HG03097 (cell line): ENCODE data around the gene ASIC2.

Experiments used
- ATAC-seq: cut with Tn5 transposase; IDR thresholded peaks from one replicate; pipeline ENCODE4 v1.9.1; 2021; ENCODE audit not compliant: unreplicated experiment, low FRiP score

The ASIC2 gene

GRCh38 chr17:33209671-33210070, 83.4 kb downstream of the ASIC2 start:
- no peak for ATAC-seq

DNA sequence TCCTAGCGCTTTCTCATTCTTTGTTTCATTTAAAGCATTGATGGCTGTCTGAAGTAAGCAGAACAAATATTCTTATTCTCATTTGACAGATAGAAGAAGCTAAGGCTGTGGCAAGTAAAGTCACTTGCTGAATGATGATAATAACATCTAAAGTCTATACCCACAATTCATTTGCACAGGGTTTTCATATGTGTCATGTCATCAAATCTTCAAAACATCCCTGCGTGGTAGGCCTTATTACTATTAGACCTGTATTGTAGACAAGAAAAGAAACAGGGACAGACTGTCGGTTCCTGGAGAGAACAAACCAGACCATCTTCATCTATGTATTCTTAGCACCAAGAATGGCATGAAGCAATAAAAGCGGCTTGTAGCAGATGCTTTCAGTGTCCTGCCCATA, 85.9 kb downstream of the ASIC2 start:
- ATAC-seq, result no peak

GRCh38 chr17:33205552-33205951, 87.5 kb downstream of the ASIC2 start:
- ATAC-seq, result no peak

DNA sequence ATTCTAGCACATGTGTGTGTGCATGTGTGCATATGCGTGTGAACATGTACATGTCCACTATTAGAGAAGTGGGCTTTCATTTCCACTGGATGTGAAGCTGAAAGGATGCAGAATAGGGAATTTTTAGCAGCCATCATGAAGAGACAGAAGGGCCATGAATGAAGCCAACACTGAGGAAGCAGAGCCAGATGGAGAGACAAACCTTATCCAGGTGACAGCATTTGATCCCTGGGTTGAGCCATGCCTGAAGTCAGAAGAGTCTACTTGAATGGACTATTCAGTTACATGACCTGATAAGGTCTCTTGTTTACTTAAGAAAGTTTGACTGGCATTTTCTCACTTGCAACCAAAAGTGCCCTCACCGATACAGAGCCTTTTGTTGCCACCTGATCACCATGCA, 88.4 kb downstream of the ASIC2 start:
- no peak for ATAC-seq

- no peak for ATAC-seq
Observed at GRCh38 chr17:33204156-33204555, 88.9 kb downstream of the ASIC2 start.

GRCh38 chr17:33202796-33203495, 90.1 kb downstream of the ASIC2 start:
- ATAC-seq, result no peak

DNA sequence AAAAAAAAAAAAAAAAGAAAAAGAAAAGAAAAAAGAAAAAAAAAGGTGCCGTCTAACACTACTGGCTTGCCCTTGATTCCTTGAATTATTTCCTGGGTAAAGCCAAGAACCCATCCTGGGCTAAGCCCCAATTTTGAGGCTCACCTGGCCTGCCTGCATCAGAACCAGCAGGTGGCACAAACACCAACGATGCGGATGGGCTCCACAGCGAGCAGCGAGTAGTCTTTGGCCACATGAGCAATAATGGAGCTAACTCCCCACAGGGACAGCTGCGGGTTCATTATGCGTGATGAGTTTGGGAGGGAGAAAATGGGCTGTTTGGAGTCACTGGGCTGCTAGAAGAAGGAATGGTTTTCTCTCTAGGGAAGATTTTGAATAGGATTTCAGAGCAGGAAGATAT, 91.1 kb downstream of the ASIC2 start:
- no peak for ATAC-seq

GRCh38 chr17:33201283-33201682, 91.8 kb downstream of the ASIC2 start:
- ATAC-seq, result no peak

- ATAC-seq, result no peak
Observed at GRCh38 chr17:33200587-33200986, 92.5 kb downstream of the ASIC2 start.

GRCh38 chr17:33199571-33200510, 93.3 kb downstream of the ASIC2 start:
- no peak for ATAC-seq

DNA sequence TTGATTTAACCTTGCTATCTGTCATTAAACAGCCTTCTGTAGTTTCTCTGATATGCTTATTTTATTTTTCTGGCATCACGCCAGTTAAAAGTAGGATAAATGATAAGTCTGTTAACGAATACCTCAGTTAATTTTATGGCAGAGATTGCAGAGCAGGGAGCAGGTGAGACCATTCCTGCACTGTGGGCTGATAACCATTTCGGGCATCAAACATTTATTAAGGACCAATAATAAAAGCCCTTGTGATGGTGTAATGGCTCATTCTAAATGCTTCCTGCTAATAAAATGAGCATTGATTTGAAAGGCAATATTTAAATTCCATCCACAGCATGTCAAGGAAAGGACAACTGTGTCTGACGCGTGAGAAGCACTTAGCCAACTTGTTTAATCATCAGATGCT, 94.1 kb downstream of the ASIC2 start:
- no peak for ATAC-seq

- no peak for ATAC-seq
Observed at GRCh38 chr17:33197342-33197741, 95.8 kb downstream of the ASIC2 start.

- ATAC-seq, result no peak
Observed at GRCh38 chr17:33196883-33197282, 96.2 kb downstream of the ASIC2 start.

DNA sequence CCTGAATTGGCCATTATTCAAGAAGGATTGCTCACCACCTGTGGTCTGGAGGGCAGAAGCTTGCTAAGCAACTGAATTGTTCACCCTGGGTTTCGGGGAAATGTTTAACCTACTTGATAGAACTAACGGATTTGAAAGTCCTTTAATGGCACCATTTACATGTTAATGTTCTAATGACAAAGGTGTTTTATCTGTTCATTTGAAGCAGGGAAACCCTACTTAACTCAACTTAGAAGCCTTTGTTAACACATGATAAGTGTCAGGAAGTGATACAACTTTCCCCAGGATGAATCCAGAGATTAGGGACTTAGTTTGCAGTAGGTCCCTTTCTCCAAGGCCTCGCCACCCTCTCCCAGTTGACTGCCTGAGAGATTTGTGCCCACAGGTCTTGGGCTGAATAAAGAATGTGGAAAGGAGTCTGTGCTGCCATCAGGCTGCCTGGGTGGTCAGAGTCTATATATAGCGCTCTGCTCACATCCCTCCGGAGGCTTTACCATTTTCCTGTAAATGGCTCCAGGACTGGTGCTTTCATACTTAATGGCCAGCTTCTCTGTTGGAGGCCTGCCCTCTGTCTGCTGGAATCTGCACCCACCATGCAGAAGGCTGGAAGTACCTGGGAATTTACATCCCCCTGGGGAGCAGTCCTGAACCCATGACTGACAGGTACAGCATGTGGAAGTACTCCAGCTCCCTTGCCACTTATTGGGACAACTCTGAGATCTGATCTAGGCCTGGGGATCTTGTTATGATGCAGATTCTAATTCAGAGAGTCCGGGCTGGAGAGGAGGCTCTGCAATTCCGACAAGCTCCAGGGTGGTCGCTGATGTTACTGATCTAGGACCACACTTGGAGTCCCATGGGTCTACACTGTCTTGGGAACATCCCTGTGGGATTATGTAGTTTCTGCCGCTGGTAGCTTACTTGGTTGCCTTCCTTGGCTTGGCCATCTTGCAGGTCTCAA, 99.9 kb downstream of the ASIC2 start:
- ATAC-seq, result no peak

DNA sequence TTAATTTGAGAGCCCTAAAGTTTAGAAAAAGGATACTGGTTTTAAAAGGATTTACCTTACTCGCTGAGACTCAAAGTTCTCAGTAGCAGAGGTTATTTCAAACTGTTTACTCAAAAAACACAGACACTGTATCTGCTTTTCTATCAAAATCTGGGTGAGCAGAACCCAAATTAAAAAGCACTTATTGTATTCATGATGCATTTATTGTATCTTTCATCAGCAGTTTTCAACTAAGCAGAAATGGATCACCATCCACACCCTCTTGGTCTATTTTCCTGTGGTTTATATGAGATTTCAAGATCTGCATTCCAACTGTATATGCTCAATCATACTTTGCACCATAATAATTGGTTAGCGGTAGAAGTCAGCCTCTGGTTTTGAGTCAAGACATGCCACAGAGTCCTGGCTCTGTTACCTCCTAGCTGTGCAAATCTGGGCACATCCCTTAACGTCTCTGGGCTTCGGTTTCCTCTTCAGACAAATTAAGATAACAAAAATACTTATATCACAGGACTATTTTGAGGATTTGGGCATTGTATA, 109.5 kb downstream of the ASIC2 start:
- no peak for ATAC-seq

DNA sequence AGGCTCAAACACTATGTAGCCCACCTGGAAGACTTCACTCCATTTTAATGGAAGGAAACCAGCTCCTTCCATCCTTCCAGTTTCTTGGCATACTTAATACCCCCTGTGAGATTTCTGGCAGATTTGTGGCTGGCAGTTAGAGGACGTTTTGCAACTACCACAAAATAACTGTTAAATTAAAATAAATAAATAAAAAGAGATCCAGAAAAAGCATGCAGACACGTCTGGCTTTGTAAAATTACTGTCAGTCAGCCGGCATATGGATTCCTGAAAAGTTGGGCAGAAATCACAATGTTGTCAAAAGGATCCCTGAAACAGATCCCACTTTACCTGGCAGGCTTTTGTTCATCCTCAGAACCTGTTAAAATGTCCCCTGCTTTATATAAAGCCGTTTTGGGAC, 113.9 kb downstream of the ASIC2 start:
- ATAC-seq, result no peak

- ATAC-seq, result no peak
Observed at GRCh38 chr17:33178681-33179080, 114.4 kb downstream of the ASIC2 start.

- ATAC-seq, result no peak
Observed at GRCh38 chr17:33175562-33175961, 117.5 kb downstream of the ASIC2 start.

DNA sequence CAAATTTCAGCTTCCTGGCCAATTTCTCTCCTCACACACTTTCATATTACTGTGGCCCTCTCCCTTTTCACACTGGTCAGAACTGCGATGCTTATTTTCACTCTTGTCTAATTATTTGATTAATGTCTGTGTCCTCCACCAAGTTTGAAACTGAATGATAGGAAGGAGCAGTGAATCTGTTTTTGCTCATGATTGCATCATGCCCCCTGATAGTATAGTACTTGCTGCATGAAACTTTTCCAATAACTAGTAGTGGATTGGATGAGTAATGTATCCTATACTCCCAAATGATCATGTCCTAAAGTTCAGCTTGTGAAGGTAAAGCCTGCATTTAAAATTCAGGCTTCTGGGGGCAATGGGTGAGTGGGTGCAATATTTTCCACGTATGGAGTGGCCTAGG, 121.2 kb downstream of the ASIC2 start:
- ATAC-seq, result no peak

DNA sequence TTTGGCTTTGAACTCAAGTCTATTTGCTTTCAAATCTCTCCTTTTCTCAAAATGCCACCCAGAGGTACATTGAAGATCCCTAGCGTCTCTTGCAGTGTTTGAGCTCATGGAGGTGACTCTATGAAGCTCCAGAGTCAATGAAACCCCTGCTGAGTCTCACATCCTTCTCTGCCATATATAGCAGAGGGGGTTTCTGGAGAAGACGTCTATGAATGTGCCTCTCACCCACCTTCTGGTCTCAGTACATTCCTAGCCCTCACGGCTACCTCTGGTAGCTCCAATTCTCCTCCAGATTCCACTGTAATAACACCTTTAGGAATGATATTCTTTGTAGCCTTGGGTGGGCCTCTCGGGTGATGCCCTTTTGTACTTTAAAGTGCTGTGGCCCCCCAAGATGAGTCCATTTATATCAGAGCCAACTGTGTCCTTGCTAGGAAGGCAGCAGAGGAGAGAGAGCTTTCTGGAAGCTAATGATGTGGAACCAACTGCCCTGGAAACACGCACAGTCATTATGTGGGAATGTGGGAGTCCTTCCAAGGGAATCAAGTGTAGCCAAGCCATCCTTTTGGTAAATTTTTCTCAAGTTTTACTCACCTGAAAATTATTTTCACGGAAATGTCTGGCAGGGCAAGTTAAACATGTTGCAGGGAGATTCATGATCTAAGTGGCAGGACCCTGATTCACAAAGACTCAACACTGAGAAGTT, 123.4 kb downstream of the ASIC2 start:
- no peak for ATAC-seq
